Sciatic nerve (tissue), 2 donors: ENCODE measurements around the gene AKAP17A. TPM values are rescaled to one million over a fixed set of nuclear protein-coding genes. Genes with fewer than 3 reads are reported as not detected.

ENCODE experiments used
- ATAC-seq: fragments of 200-7000 bp; cut with Tn5 transposase; one replicate; pipeline ENCODE4 v1.9.1; 2020; ENCODE audit warnings: mild to moderate bottlenecking, moderate library complexity
- DNase-seq: peaks from one replicate; pipeline ENCODE4 v3.0.0-alpha.2; 2020; ENCODE audit warnings: low spot score
- intact Hi-C: fragments of 100-400 bp; cut with DNase I; formaldehyde crosslinking; loops from one replicate; pipeline ENCODE4 v1.14.2; 2022
- total RNA-seq: library from RNA; stranded (reverse); fragmentation: NEBNext Ultra II Directional; extraction: Animal tissue kit (Norgen Biotek cat#: 25700); gene quantifications from one replicate; pipeline ENCODE4 v1.2.1, GENCODE V29; 2021
- donor health status: DM: no; HTN: no; CAD: no.
- donor health status: DM: no; HTN: no; CAD: no.

Gene AKAP17A
- total RNA-seq, 1 donor from 2014 or later = 48.5 TPM

DNA sequence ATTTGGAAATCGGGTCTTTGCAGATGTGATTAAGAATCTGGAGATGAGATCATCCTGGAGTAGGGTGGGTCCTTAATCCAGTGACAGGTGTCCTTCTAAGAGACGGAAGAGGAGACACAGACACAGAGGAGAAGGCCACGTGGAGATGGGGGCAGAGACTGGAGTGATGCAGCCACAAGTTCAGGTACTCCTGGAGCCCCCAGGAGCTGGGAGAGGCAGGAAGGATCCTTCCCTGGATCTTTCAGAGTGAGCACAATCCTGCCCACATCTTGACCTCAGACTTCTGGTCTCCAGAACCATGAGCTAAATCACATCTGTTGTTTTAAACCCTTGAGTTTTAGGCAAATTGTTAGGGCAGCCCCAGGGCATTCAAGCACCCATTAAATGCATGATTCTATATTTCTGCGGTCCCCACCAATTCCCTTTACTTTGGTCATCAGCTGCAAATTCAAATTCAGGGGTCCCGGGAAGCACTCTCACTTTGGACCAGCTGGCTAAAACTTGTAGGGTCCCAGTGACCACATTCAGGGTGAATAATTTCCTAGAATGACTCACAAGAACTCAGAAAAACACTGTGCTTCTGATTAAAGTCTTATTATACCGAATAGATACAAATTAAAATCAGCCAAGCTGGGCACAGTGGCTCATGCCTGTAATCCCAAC is 12.8 kb upstream of the AKAP17A start:
- no peak for ATAC-seq
- DNase-seq = no peak
- intact Hi-C loops = loop anchor here (10.0 kb wide), 1 partner anchor 104 kb away; no protein-coding TSS in a partner anchor

DNA sequence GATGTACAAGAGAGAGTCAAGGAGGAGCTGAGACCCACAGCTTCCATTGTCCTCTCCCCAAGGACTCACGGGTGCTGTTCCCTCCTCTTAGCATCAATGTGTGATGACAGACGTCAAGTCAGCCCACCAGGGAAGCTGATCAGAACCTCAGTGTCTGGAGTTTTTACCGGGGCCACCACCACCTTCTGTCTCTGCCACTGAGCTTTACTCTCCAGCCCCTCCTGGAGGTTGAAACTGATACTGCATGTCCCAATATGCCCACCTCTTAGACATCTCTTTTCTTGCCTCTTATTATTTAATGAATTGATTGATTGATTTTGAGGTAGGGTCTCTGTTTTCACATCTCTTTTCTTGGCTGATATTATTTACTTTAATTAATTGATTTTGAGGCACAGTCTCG is 10.3 kb upstream of the AKAP17A start:
- intact Hi-C loops = no loop called here
- peak; percentile 36 for ATAC-seq
- DNase-seq = no peak

DNA sequence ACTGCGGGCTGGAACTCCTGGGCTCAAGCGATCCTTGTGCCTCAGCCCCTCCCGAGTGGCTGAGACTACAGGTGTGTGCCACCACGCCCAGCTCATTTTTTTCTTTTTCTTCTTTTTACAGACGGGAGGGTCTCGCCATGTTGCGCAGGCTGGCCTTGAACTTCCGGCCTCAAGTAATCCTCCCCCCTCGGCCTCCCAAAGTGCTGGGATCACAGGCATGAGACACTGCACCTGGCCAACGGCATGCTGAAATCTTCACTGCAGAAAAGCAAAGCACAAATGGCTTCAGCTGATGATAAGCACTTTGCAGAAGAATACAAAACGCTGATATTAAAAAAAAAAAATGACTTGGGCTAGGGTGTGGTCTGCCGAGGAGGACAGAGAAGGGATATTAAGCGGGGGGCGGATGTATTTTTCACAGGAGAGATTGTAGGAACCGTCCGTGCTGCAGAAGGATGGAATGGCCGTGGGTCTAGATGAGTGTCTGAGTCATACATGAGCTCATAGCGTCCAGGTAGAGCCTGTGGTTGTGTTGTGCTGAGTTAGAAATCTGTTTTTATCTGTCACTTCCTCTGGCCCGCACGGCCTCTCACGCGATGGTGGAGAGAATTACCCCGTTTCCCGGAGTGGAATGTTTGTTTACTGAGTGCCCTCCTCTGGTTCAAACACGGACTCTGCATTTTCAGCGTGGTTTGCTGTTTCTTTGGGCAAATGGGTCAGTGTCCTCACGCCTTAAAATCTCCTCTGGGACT is 8.5 kb upstream of the AKAP17A start:
- no peak for DNase-seq
- intact Hi-C loops = no loop called here
- no peak for ATAC-seq

DNA sequence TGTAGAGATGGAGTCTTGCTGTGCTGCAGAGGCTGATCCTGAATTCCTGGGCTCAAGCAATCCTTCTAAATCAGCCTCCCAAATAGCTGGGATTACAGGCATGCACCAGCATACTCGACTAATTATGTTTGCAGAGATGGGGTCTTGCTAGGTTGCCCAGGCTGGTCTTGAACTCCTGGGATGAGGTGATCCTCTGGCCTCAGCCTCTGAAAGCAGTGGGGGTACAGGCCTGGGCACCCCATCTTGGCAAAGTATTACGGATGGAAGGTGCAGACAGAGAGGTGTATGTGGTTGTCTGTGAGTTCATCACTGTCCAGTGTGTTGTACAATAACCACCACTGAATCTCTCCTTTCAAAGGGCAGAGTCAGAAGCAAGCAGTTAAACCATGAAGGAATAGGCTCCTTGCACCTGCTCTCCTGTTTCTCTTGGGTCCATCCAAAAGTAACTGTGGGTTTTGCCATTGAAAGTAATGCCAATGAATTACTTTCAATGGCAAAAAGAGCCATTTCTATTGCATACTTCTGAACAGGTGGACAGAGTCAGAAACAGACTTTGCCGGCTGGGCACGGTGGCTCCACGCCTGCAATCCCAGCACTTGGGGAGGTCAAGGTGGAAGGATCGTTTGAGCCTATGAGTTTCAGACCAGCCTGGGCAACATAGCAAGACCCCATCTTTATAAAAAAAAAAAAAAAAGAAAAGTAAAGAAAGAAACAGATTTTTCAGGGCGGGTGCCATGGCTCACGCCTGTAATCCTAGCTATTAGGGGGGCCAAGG is 7.0 kb upstream of the AKAP17A start:
- no peak for ATAC-seq
- DNase-seq = no peak
- intact Hi-C loops = no loop called here

DNA sequence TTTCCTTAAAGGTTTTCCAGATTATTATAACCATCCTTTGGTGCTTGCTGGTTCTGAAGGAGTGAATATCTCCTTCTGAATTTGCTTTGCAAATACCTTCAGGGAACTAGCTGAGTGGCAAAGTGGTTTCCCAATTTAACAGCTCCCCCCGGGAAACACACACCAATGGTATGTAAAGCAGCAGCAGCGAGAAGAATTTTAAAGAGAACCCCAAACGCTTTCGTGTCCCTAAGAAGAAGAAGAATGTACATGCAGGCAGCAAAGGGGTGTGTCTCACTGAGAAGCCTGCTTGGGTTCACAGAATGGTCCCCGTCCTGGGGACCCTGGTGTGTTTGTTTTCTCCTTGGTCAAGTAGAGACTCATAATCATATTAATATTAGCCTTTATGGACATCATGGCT is 4.2 kb upstream of the AKAP17A start:
- intact Hi-C loops = no loop called here
- no peak for ATAC-seq
- no peak for DNase-seq

DNA sequence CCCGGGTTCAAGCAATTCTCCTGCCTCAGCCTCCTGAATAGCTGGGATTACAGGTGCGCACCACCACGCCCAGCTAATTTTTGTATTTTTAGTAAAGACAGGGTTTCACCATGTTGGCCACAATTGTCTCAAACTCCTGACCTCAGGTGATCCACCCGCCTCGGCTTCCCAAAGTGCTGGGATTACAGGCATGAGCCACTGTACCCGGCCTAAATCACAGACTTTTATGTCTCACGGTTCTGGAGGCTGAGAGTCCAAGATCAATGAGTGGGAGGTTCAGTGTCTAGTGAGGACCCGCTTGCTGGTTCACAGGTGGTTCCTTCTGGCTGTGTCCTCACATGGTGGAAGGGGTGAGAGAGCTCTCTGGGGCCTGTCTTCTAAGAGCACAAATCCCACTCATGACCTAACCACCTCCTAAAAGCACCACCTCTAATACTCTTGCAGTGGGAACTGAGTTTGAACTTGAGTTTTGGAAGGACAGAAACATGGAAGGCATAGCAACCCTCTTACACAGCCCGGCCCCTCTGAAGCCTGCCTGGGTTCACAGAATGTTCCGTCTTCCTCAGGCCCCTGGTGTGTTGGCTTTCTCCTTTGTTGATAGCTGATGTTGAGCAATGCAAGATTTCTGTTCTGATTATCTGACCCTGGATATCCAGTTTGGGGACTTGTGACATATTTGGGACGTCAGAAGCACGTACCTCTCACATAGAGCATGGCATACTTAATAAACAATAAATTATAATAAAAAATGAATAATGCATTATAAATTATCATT is 1.9 kb upstream of the AKAP17A start:
- intact Hi-C loops = no loop called here
- no peak for ATAC-seq
- DNase-seq = no peak

DNA sequence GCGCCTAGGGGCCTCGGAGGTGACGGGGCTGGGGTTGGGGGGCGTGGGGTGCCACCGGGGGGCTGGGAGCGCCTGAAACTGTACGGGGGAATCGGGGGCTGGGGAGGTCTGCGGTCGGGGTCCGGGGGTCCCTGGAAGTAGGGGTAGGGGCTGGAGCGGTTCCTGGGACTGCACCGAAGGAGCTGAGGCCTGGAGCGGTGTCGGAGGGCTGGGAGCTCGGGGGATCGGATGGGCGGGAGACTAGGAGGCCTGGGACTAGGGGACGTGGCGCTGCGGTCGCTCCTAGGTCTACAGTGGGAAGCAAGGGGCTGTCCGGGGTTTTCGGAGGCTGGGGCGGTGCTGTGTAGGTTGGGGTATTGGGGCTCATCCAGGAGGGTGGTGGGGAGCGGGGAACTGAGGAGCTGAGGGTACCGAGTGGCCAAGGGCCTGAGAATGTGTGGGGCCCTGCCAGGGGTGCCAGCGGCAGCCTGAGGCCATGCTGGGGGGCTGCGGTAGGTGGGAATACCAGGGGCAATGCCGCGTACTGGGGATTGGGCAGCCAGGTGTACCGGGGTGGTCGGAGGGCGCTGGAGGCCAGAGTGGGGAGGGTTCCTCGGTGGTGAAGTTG is 562 bp downstream of the AKAP17A start:
- ATAC-seq (peak; percentile 9), DNase-seq (no peak)
- intact Hi-C loops = no loop called here

DNA sequence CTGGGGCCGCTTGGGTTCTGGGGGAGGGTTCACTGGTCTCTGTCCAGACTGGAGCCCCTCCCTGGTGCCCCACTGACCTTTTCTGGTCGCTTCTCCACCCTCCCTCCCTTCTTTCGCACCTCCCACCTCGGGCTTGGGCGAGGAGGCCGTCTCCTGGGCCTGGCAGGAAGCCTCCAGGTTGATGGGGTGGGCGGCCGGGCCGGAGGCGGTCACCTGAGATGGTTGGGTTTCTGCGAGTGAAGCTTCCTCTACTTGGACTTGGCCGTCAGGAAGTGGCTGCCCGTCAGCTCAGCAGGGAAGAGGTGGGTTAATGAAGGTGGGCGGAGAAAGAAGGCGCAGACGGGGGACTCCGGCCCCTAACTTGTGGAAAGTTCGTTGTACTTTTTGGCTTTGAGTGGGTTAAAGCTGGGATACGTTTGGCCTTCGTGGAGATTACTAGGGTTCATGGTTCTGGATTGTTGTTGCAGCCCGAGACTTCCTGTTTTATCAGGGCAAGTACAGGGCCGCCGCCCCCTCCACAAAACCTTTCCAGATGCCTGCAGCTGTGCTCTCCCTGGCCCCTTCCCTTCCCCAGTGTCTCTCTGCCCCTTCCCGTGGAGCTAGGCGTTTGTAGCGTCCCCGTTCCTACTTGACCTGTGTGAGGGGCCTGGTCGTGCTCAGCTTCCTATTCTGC is 1.2 kb downstream of the AKAP17A start:
- intact Hi-C loops = no loop called here
- ATAC-seq (no peak), DNase-seq (no peak)

DNA sequence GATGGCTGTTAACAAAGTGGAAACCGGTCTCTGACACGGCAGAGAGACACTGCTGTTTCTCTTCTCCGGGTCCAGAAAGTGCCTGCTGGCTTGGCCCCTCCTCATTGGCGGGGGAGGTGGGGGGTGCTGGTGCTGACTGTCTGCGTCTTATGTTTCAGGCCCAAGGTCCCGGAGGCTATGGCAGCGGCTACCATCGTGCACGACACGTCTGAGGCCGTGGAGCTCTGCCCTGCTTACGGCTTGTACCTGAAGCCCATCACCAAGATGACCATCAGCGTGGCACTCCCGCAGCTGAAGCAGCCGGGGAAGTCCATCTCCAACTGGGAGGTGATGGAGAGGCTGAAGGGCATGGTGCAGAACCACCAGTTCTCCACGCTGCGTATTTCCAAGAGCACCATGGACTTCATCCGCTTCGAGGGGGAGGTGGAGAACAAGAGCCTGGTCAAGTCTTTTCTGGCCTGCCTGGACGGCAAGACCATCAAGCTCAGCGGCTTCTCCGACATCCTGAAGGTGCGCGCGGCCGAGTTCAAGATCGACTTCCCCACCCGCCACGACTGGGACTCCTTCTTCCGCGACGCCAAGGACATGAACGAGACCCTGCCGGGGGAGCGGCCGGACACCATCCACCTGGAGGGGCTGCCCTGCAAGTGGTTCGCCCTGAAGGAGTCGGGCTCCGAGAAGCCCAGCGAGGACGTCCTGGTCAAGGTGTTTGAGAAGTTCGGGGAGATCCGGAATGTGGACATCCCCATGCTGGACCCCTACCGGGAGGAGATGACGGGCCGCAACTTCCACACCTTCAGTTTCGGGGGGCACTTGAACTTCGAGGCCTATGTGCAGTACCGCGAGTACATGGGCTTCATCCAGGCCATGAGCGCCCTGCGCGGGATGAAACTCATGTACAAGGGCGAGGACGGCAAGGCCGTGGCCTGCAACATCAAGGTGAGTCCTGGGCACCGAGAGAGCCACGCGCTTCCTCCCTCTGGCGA is 2.2 kb downstream of the AKAP17A start:
- ATAC-seq = no peak
- no peak for DNase-seq
- intact Hi-C loops = no loop called here

DNA sequence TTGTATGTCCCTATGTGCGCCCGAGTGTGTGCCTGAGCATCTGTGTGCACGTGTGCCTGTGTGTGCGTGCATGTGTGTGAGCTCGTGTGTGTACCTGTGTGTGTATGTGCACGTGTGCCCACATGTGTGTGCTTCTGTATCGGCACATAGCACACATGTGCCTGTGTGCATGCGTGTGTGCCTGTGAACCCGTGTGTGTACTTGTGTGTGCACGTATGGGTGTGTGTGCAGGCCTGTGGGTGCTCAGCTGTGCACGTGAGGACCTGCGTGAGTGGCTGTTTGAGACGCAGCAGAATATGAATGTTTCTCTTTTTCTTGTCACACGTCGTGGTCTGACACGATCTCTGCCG is 4.3 kb downstream of the AKAP17A start:
- no peak for ATAC-seq
- intact Hi-C loops = no loop called here
- DNase-seq = no peak

DNA sequence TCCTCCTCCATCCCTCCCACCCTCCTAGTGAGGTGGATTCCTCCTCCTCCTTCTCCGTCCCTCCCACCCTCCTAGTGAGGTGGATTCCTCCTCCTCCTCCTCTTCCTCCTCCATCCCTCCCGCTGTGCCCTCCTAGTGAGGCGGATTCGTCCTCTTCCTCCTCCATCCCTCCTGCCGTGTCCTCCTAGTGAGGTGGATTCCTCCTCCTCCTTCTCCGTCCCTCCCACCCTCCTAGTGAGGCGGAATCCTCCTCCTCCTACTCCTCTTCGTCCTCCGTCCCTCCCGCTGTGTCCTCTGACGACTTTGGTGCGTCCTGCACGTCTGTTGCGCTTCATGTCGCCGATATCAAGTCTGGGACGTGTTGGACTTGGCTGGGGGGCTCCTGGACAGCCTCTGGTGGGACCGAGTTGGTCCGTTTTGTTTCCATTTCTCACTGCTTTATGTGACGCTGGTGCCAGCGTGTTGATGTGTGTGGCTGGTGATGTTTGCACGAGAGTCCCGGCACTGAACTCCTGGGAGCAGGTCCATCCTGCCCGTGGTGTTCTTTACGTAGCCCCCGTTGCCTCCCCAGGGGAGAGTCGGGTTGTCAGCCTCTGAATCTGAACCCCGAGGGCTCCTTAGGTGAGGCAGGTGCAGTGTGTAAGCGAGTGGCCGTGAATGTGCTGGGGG is 5.4 kb downstream of the AKAP17A start:
- no peak for ATAC-seq
- intact Hi-C loops = no loop called here
- no peak for DNase-seq

DNA sequence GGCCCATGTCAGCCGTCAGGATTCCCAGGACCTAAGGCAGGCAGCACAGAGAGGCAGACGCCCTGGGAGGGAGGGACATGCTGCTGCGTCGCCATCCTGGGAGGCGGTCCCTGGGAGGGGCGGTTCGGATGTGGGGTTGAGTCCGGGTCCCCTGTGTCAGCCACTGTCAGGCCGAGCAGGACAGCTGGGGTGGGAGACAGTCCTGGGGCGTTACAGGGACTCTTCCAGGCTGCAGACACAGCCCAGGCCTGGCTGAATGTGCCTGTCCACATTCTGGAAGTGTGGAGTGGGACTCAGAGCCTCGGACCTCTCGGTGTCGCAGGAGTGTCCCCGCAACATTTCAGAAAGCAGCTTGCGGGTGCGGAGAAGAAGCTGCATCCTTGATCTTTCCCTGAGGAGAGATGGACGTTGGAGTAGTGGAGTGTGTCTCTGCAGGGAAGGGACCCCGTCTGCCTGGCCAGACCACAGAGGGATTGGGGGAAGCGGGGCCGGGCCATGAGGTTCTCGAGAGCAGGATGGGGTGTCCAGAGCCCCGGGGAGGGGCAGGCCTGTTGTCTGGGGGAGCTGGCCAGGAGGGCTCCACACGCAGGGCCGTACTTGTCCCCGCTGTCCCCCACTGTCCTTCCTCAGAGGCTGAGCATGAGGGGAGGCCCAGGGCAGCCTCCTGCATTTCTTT is 6.1 kb downstream of the AKAP17A start:
- ATAC-seq (no peak), DNase-seq (no peak)
- intact Hi-C loops = no loop called here

DNA sequence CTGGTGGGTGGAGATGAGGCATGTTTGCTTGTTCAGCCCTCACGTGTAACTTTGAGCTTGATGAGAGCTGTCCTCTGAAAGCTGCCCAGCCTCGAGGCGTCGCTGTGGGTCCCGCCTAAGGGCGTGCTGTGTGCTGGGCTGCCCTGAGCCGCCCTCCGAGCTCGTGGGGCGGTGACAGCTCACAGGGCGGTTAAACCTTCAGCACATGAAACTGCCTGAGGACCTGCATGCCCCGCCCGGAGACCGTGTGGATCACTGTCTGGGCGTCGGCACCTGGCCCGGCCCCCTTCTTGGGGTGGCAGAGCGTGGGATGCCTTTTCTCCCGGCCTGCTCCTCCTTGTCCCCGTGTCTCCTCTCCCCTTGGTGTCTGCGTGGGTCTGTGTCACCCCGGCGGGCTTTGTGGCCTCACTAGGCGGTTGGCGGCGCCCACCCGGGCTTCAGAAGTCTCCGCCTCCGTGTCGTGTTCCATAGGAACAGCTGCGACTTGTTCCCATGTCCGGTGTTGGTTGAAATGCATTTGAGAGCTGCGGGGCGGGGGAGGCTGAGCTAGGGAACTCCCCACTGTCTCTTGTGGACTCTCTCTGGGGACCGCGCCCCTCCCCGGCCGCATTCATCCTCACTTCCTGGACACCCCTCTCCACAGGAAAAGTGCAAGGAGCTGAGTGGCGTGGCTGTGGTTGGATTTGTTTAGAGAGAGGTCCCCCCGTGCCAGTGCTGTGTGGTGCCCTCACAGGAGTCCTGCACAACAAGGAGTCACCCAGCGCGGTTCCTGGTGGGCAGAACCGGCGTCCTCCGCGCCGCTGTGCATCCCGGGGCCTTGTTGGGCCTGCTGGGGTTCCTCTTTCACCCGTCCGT is 6.8 kb downstream of the AKAP17A start:
- ATAC-seq = no peak
- peak; percentile 54 for DNase-seq
- intact Hi-C loops = no loop called here

DNA sequence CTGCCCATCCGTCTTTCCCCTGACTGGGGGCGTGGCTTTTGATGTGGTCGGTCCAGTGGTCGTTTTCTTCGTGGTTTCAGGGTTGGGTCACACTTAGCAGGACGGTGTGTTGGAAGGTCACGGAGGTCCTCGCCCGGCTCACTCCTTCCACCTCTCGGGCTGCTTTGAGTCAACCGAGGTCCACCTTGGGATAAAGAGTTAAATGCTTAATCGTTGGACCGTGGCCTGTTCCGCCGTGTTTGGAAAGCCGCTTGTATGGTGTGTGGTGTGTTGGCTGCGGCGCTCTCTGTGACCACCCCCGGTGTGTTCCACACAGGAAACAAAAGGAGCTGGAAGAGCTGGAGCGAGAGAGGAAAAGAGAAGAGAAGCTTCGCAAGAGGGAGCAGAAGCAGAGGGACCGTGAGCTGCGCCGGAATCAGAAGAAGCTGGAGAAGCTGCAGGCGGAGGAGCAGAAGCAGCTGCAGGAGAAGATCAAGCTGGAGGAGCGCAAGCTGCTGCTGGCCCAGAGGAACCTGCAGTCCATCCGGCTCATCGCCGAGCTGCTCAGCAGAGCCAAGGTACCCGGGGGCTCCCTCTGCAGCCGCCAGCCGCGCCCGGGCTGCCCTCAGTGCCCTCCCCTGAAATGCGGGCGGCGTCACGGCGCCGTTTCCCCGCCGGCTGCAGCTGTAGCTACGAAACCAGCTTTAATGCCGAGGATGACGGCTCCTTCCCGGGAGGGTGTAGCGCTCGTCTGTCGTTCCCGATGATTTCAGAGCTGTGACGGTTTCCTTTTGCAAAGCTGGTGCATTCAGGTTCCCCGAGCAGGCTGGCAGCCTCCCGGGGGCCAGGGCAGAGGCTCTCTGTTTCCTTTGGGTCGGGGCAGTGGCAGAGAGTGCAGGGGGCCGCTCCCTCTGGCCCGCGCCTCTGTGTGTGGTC is 7.7 kb downstream of the AKAP17A start:
- DNase-seq = peak; percentile 44
- ATAC-seq = no peak
- intact Hi-C loops = no loop called here
